Liver (tissue), 9 donors: ENCODE data around the gene LAMP1. TPM values are rescaled to one million over a fixed set of nuclear protein-coding genes. Genes with fewer than 3 reads are reported as not detected.
A peak's percentile ranks its signal among the peaks of the same experiment; 100 is the strongest.

Experiments used
- DNase-seq: peaks from one replicate; pipeline ENCODE4 v3.0.0-alpha.2; 2017; ENCODE audit warnings: low spot score
- H3K27ac ChIP-seq, 2 donors: one replicate each; pipeline ENCODE4 v1.7.0; 2013; ENCODE audit warnings: inconsistent platforms in 2 of 2, low read length in 2 of 2, control low read depth in 1 of 2, low read depth in 1 of 2, mild to moderate bottlenecking in 1 of 2
- H3K27me3 ChIP-seq, 4 donors: one replicate each; pipeline versions ENCODE4 v1.6.1 to v1.7.0; 2013; ENCODE audit warnings: low read length in 3 of 4, inconsistent platforms in 1 of 4, mild to moderate bottlenecking in 1 of 4, moderate library complexity in 1 of 4; ENCODE audit not compliant: control insufficient read depth in 4 of 4, insufficient read depth in 4 of 4
- H3K36me3 ChIP-seq, 4 donors: one replicate each; pipeline versions ENCODE4 v1.6.1 to v1.7.0; 2013; ENCODE audit warnings: low read length in 3 of 4, mild to moderate bottlenecking in 3 of 4, low read depth in 1 of 4, moderate library complexity in 1 of 4; ENCODE audit not compliant: control insufficient read depth in 4 of 4, insufficient read depth in 3 of 4
- H3K4me1 ChIP-seq, 4 donors: one replicate each; pipeline versions ENCODE4 v1.6.1 to v1.7.0; 2013; ENCODE audit warnings: low read length in 3 of 4, mild to moderate bottlenecking in 3 of 4, moderate library complexity in 1 of 4; ENCODE audit not compliant: control insufficient read depth in 4 of 4, insufficient read depth in 4 of 4
- H3K4me3 ChIP-seq, 3 donors: one replicate each; pipeline versions ENCODE4 v1.6.1 to v1.7.0; 2013; ENCODE audit warnings: low read length in 3 of 3, control low read depth in 1 of 3, low read depth in 1 of 3, mild to moderate bottlenecking in 1 of 3
- H3K9ac ChIP-seq, 2 donors: one replicate each; pipeline ENCODE4 v1.7.0; 2013; ENCODE audit warnings: low read length in 2 of 2, mild to moderate bottlenecking in 2 of 2, moderate library complexity in 2 of 2, control low read depth in 1 of 2, low read depth in 1 of 2
- H3K9me3 ChIP-seq, 4 donors: one replicate each; pipeline versions ENCODE4 v1.6.1 to v1.7.0; 2013; ENCODE audit warnings: low read length in 3 of 4; ENCODE audit not compliant: control insufficient read depth in 4 of 4
- EGR1 ChIP-seq, 2 donors: IDR thresholded peaks; 2 replicates each; pipeline ENCODE4 v1.6.1; 2016 to 2018; ENCODE audit warnings: antibody characterized with exemption in 2 of 2, low read depth in 2 of 2
- FOXA1 ChIP-seq: IDR thresholded peaks from 2 replicates; pipeline ENCODE4 v1.6.1; 2016; ENCODE audit warnings: antibody characterized with exemption
- FOXA2 ChIP-seq: IDR thresholded peaks from 2 replicates; pipeline ENCODE4 v1.6.1; 2016; ENCODE audit warnings: antibody characterized with exemption
- GABPA ChIP-seq, 2 donors: IDR thresholded peaks in 1 of 2; conservative IDR thresholded peaks in 1 of 2; 2 replicates each; pipeline ENCODE4 v1.6.1; 2016; ENCODE audit warnings: antibody characterized with exemption in 2 of 2, mild to moderate bottlenecking in 1 of 2, moderate library complexity in 1 of 2
- HNF4A ChIP-seq, 2 donors: conservative IDR thresholded peaks; 2 replicates each; pipeline ENCODE4 v1.6.1; 2016; ENCODE audit warnings: antibody characterized with exemption in 2 of 2, mild to moderate bottlenecking in 2 of 2
- HNF4G ChIP-seq: IDR thresholded peaks from 2 replicates; pipeline ENCODE4 v1.6.1; 2016; ENCODE audit warnings: antibody characterized with exemption
- JUND ChIP-seq, 2 donors: IDR thresholded peaks; 2 replicates each; pipeline ENCODE4 v1.6.1; 2016; ENCODE audit warnings: antibody characterized with exemption in 2 of 2
- NR2F2 ChIP-seq: IDR thresholded peaks from 2 replicates; pipeline ENCODE4 v1.6.1; 2016; ENCODE audit warnings: antibody characterized with exemption
- RAD21 ChIP-seq, 2 donors: IDR thresholded peaks; 2 replicates each; pipeline ENCODE4 v1.6.1; 2016; ENCODE audit warnings: antibody characterized with exemption in 2 of 2, mild to moderate bottlenecking in 2 of 2
- RXRA ChIP-seq, 2 donors: IDR thresholded peaks; 2 replicates each; pipeline ENCODE4 v1.6.1; 2017 to 2018; ENCODE audit warnings: antibody characterized with exemption in 2 of 2, mild to moderate bottlenecking in 1 of 2
- SP1 ChIP-seq: IDR thresholded peaks from 2 replicates; pipeline ENCODE4 v1.6.1; 2018; ENCODE audit warnings: antibody characterized with exemption, mild to moderate bottlenecking
- TAF1 ChIP-seq: conservative IDR thresholded peaks from 2 replicates; pipeline ENCODE4 v1.6.1; 2016; ENCODE audit warnings: antibody characterized with exemption, mild to moderate bottlenecking
- YY1 ChIP-seq: IDR thresholded peaks from 2 replicates; pipeline ENCODE4 v1.6.1; 2016; ENCODE audit warnings: antibody characterized with exemption, mild to moderate bottlenecking
- WGBS: extraction: QIAGEN DNeasy Blood & Tissue Kit; methylation state at CpG from one replicate; pipeline ENCODE4 v1.1.7; 2013; 5-methylcytosine and 5-hydroxymethylcytosine counted together
- polyA plus RNA-seq, 2 donors: library from polyadenylated mRNA; stranded (reverse) in 1 of 2; unstranded in 1 of 2; fragments of 200-250 nt in 1 of 2; fragments of >200 nt in 1 of 2; fragmentation: Nextera tagmentation in 1 of 2; extraction: Ambion mirVana in 1 of 2; gene quantifications; one replicate each; pipeline versions ENCODE4 v1.2.1 to v1.2.3, GENCODE V29; 2013 to 2015
- total RNA-seq, 2 donors: library from RNA; depleted of rRNA; stranded (reverse); fragments of >200 nt; gene quantifications; one replicate each; pipeline ENCODE4 v1.2.3, GENCODE V29; 2014
- TF ChIP-seq, protein P1 (sequence below): IDR thresholded peaks from 2 replicates; pipeline ENCODE4 v1.6.1; 2016; ENCODE audit warnings: antibody characterized with exemption
- TF ChIP-seq, protein P2 (sequence below): IDR thresholded peaks from 2 replicates; pipeline ENCODE4 v1.6.1; 2016; ENCODE audit warnings: antibody characterized with exemption, mild to moderate bottlenecking
- TF ChIP-seq, protein P3 (sequence below): IDR thresholded peaks from 2 replicates; pipeline ENCODE4 v1.6.1; 2016; ENCODE audit warnings: antibody characterized with exemption
- TF ChIP-seq, protein P4 (sequence below): IDR thresholded peaks from 2 replicates; pipeline ENCODE4 v1.6.1; 2016; ENCODE audit warnings: antibody characterized with exemption
- TF ChIP-seq, protein P5 (sequence below): fragments of 150-350 bp; IDR thresholded peaks from 2 replicates; pipeline ENCODE4 v1.5.1; 2017; ENCODE audit warnings: improper control_type of control experiment, low read depth, low read length; ENCODE audit not compliant: missing input control
- donor health status: healthy.
- donor health status: healthy.
- donor health status: healthy.
- donor health status: healthy.
- donor health status: healthy.

LAMP1 gene
- total and polyA plus RNA-seq, 4 donors, result 24.4 to 160 (median 62.9) TPM

DNA sequence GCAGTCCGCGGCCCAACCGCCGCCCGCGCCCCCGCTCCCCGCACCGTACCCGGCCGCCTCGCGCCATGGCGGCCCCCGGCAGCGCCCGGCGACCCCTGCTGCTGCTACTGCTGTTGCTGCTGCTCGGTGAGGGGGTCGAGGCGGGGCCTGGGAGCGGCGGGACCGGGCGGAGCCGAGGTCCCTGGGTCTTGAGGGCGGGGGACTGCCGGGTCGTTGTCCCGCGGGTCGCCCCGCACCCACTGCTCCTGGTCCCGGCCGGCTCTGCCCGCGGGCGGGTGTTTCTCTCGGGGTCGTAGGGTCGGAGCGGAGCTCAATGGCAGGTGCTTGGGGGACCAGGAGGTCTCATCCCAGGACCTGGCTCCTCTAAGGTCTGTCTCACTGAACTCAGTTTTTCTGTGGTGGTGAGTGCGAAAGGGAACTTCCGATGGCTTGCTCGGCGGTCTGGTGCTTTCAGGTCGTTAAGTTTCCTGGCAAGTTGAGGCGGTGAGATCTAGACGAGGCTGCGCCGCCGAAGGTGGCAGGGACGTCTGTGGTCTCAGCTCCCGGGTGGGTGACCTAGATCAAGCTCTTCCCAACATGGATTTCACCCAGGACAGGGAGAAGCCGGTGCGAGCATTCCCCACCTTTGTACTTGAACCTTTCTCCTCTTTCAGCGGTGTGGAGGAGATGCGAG, 467 bp downstream of the LAMP1 start:
- Histone ChIP-seq H3K27me3 (no peaks in the 10 kb centered on the region), H3K9me3 (no peaks in the 10 kb centered on the region), H3K27ac (peak overlapping the region; percentile 26 to 85), H3K9ac (peak overlapping the region; percentile 63 to 94), H3K4me3 (peak overlapping the region; percentile 90 to 93 (median 90)), H3K36me3 (no peaks in the 10 kb centered on the region), H3K4me1 (peaks cover 6 to 49% (median 27%) of the 10 kb centered on the region in 4 donors)
- no peak for DNase-seq
- TF ChIP-seq HNF4A (conservative IDR thresholded peaks at IDR 0.05) (no peak), FOXA1 (no peak), TAF1 (no peak), JUND (IDR thresholded peaks at IDR 0.05) (no peak), SP1 (no peak), GABPA (IDR thresholded peaks at IDR 0.05 in 1 of 2, conservative IDR thresholded peaks at IDR 0.05 in 1 of 2) (no peak), EGR1 (IDR thresholded peaks at IDR 0.05; ENCODE audit: low read depth in 2 of 2) (no peak), YY1 (no peak), NR2F2 (no peak), RAD21 (IDR thresholded peaks at IDR 0.05) (no peak), HNF4G (no peak), RXRA (IDR thresholded peaks at IDR 0.05) (no peak), FOXA2 (no peak)
- TF ChIP-seq, protein P1, sequence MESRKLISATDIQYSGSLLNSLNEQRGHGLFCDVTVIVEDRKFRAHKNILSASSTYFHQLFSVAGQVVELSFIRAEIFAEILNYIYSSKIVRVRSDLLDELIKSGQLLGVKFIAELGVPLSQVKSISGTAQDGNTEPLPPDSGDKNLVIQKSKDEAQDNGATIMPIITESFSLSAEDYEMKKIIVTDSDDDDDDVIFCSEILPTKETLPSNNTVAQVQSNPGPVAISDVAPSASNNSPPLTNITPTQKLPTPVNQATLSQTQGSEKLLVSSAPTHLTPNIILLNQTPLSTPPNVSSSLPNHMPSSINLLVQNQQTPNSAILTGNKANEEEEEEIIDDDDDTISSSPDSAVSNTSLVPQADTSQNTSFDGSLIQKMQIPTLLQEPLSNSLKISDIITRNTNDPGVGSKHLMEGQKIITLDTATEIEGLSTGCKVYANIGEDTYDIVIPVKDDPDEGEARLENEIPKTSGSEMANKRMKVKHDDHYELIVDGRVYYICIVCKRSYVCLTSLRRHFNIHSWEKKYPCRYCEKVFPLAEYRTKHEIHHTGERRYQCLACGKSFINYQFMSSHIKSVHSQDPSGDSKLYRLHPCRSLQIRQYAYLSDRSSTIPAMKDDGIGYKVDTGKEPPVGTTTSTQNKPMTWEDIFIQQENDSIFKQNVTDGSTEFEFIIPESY, result no peak
- TF ChIP-seq, protein P2, sequence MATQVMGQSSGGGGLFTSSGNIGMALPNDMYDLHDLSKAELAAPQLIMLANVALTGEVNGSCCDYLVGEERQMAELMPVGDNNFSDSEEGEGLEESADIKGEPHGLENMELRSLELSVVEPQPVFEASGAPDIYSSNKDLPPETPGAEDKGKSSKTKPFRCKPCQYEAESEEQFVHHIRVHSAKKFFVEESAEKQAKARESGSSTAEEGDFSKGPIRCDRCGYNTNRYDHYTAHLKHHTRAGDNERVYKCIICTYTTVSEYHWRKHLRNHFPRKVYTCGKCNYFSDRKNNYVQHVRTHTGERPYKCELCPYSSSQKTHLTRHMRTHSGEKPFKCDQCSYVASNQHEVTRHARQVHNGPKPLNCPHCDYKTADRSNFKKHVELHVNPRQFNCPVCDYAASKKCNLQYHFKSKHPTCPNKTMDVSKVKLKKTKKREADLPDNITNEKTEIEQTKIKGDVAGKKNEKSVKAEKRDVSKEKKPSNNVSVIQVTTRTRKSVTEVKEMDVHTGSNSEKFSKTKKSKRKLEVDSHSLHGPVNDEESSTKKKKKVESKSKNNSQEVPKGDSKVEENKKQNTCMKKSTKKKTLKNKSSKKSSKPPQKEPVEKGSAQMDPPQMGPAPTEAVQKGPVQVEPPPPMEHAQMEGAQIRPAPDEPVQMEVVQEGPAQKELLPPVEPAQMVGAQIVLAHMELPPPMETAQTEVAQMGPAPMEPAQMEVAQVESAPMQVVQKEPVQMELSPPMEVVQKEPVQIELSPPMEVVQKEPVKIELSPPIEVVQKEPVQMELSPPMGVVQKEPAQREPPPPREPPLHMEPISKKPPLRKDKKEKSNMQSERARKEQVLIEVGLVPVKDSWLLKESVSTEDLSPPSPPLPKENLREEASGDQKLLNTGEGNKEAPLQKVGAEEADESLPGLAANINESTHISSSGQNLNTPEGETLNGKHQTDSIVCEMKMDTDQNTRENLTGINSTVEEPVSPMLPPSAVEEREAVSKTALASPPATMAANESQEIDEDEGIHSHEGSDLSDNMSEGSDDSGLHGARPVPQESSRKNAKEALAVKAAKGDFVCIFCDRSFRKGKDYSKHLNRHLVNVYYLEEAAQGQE, result no peak
- TF ChIP-seq, protein P3, sequence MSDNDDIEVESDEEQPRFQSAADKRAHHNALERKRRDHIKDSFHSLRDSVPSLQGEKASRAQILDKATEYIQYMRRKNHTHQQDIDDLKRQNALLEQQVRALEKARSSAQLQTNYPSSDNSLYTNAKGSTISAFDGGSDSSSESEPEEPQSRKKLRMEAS, result no peak
- TF ChIP-seq, protein P4, sequence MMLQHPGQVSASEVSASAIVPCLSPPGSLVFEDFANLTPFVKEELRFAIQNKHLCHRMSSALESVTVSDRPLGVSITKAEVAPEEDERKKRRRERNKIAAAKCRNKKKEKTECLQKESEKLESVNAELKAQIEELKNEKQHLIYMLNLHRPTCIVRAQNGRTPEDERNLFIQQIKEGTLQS, result no peak
- TF ChIP-seq, protein P5, sequence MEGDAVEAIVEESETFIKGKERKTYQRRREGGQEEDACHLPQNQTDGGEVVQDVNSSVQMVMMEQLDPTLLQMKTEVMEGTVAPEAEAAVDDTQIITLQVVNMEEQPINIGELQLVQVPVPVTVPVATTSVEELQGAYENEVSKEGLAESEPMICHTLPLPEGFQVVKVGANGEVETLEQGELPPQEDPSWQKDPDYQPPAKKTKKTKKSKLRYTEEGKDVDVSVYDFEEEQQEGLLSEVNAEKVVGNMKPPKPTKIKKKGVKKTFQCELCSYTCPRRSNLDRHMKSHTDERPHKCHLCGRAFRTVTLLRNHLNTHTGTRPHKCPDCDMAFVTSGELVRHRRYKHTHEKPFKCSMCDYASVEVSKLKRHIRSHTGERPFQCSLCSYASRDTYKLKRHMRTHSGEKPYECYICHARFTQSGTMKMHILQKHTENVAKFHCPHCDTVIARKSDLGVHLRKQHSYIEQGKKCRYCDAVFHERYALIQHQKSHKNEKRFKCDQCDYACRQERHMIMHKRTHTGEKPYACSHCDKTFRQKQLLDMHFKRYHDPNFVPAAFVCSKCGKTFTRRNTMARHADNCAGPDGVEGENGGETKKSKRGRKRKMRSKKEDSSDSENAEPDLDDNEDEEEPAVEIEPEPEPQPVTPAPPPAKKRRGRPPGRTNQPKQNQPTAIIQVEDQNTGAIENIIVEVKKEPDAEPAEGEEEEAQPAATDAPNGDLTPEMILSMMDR, result no peak
- WGBS, result under 1% methylated on average over 58 of the region's 58 CpGs
